NCI-H524 (cell line): ENCODE results near the gene WRNIP1.
A peak's percentile ranks its signal among the peaks of the same experiment; 100 is the strongest.

Source experiments
- DNase-seq, 2 experiments: peaks; one replicate each; lab custom pipeline; 2025; lab: John Stamatoyannopoulos, UW

WRNIP1 gene

GRCh38 chr6:2765166-2765895 lies at the start of gene WRNIP1:
Gene WRNIP1, plus strand, starts transcription at chr6:2765393. Its CDS starts 230 bp downstream, at chr6:2765623.
- DNase-seq = peak; percentile 97 to 98

- DNase-seq = no peak
These were observed 49.5 kb upstream of the WRNIP1 start for GRCh38 chr6:2715737-2716136.

GRCh38 chr6:2716936-2717700 lies 48.1 kb upstream of the WRNIP1 start:
- no peak for DNase-seq

- no peak for DNase-seq
These were observed 46.7 kb upstream of the WRNIP1 start for GRCh38 chr6:2718334-2719092.

- DNase-seq = no peak
These were observed 46.1 kb upstream of the WRNIP1 start for GRCh38 chr6:2719093-2719455.

GRCh38 chr6:2721219-2721618 lies 44.0 kb upstream of the WRNIP1 start:
- DNase-seq = no peak

GRCh38 chr6:2725364-2725988 lies 39.7 kb upstream of the WRNIP1 start:
- DNase-seq = no peak

- DNase-seq = no peak
These were observed 39.1 kb upstream of the WRNIP1 start for GRCh38 chr6:2725999-2726567.

- DNase-seq = no peak
These were observed 35.3 kb upstream of the WRNIP1 start for GRCh38 chr6:2729921-2730320.

GRCh38 chr6:2730353-2731107 lies 34.7 kb upstream of the WRNIP1 start:
- no peak for DNase-seq

GRCh38 chr6:2731281-2731909 lies 33.8 kb upstream of the WRNIP1 start:
- DNase-seq = no peak

- no peak for DNase-seq
These were observed 32.6 kb upstream of the WRNIP1 start for GRCh38 chr6:2732503-2733089.

- DNase-seq = no peak
These were observed 31.9 kb upstream of the WRNIP1 start for GRCh38 chr6:2733324-2733723.

GRCh38 chr6:2733736-2734480 lies 31.3 kb upstream of the WRNIP1 start:
- DNase-seq = peak; percentile 30 to 85

- DNase-seq = no peak
These were observed 30.6 kb upstream of the WRNIP1 start for GRCh38 chr6:2734488-2735166.

- no peak for DNase-seq
These were observed 27.3 kb upstream of the WRNIP1 start for GRCh38 chr6:2737885-2738284.

GRCh38 chr6:2738373-2738979 lies 26.7 kb upstream of the WRNIP1 start:
- DNase-seq = peak; percentile 32 to 79

- DNase-seq = peak in 1 of 2 experiments; percentile 16
These were observed 25.9 kb upstream of the WRNIP1 start for GRCh38 chr6:2739335-2739734.

- DNase-seq = no peak
These were observed 24.6 kb upstream of the WRNIP1 start for GRCh38 chr6:2740581-2740980.
